HepG2 (cell line): ENCODE measurements around the gene MAMDC2. TPM values are rescaled to one million over a fixed set of nuclear protein-coding genes. Genes with fewer than 3 reads are reported as not detected.

ENCODE experiments used
- ATAC-seq: fragments of 200-7000 bp; cut with Tn5 transposase; 3 replicates; pipeline ENCODE4 v1.9.1; 2020; ENCODE audit warnings: mild to moderate bottlenecking, moderate library complexity
- BruUV-seq: library from RNA; stranded (reverse); fragments of 400-500 nt; replicated peaks from 2 replicates; lab custom pipeline; 2021; lab: Mats Ljungman, UMichigan
- CTCF ChIA-PET: fragments of 300-600 bp; formaldehyde crosslinking; extraction: SDS; loops from one replicate; lab custom pipeline; 2021; ENCODE audit warnings: low total read pairs, inconsistent platforms, low intra/inter-chr PET ratio; lab: Yijun Ruan, JAX
- POLR2A ChIA-PET: fragments of 350-600 bp; sonication (Branson Sonifier 250); formaldehyde crosslinking; loops from one replicate; lab custom pipeline; 2020; ENCODE audit warnings: antibody characterized with exemption, inconsistent platforms; lab: Yijun Ruan, JAX
- DNase-seq: peaks from one replicate; pipeline ENCODE4 v3.0.0-alpha.2; 2015; ENCODE audit warnings: low spot score
- FAIRE-seq: peaks from 3 replicates; lab custom pipeline; 2011; peaks lifted over from hg19 to GRCh38; lab: Jason Lieb, UNC
- H2AFZ ChIP-seq: one replicate; pipeline ENCODE4 v1.6.1; 2011; ENCODE audit warnings: low read length, inconsistent platforms
- H3K27ac ChIP-seq: fragments of 300-600 bp; 3 replicates; pipeline ENCODE4 v1.8.0; 2011; ENCODE audit warnings: mixed run types, mild to moderate bottlenecking, mixed read lengths, low read length, inconsistent platforms; ENCODE audit not compliant: insufficient read depth; ENCODE audit errors: extremely low read length
- H3K27me3 ChIP-seq, 2 experiments: fragments of 200-600 bp in 1 of 2; 2 replicates in 1 of 2; 3 replicates in 1 of 2; pipeline versions ENCODE4 v1.6.0 to v1.8.0; 2011; ENCODE audit warnings: low read length in 2 of 2, mild to moderate bottlenecking in 2 of 2, moderate library complexity in 2 of 2, inconsistent platforms in 1 of 2; ENCODE audit not compliant: insufficient read depth in 2 of 2, control insufficient read depth in 1 of 2
- H3K36me3 ChIP-seq, 2 experiments: fragments of 200-600 bp in 1 of 2; replicated peaks in 1 of 2; 2 replicates in 1 of 2; 3 replicates in 1 of 2; pipeline versions ENCODE4 v1.5.1 to v1.8.0; 2011; ENCODE audit warnings: low read length in 2 of 2, inconsistent platforms in 1 of 2; ENCODE audit not compliant: insufficient read depth in 2 of 2, control insufficient read depth in 1 of 2
- H3K4me1 ChIP-seq: 2 replicates; pipeline ENCODE4 v1.5.1; 2012; ENCODE audit warnings: low read length, inconsistent platforms; ENCODE audit not compliant: insufficient read depth
- H3K4me2 ChIP-seq: 2 replicates; pipeline ENCODE4 v1.6.0; 2011; ENCODE audit warnings: low read depth, low read length, inconsistent platforms
- H3K4me3 ChIP-seq, 3 experiments: fragments of 200-600 bp in 1 of 3; sonication (generic), shearing (Covaris generic) in 1 of 3; replicated peaks in 1 of 3; 2 replicates each; pipeline ENCODE4 v1.5.1; 2011 to 2016; ENCODE audit warnings: low read length in 3 of 3, inconsistent platforms in 2 of 3, low read depth in 2 of 3, mild to moderate bottlenecking in 2 of 3, control low read depth in 1 of 3, mixed read lengths in 1 of 3; ENCODE audit not compliant: insufficient read depth in 1 of 3
- H3K79me2 ChIP-seq: one replicate; pipeline ENCODE4 v1.6.1; 2011; ENCODE audit warnings: low read length, inconsistent platforms; ENCODE audit not compliant: insufficient read depth
- H3K9ac ChIP-seq: 2 replicates; pipeline ENCODE4 v1.6.0; 2011; ENCODE audit warnings: mild to moderate bottlenecking, low read depth, low read length, inconsistent platforms; ENCODE audit not compliant: insufficient read depth
- H3K9me3 ChIP-seq: 2 replicates; pipeline ENCODE4 v1.5.1; 2012; ENCODE audit warnings: mild to moderate bottlenecking, low read length
- H4K20me1 ChIP-seq: 2 replicates; pipeline ENCODE4 v1.6.0; 2011; ENCODE audit warnings: inconsistent platforms, mild to moderate bottlenecking, low read length, moderate library complexity; ENCODE audit not compliant: insufficient read depth
- HNF4A ChIP-seq: sonication (generic); formaldehyde crosslinking; IDR thresholded peaks from 2 replicates; pipeline ENCODE4 v1.4.0; 2020; ENCODE audit warnings: missing genetic modification reagents
- KDM5A ChIP-seq: fragments of 200-600 bp; sonication (generic); IDR thresholded peaks from 2 replicates; pipeline ENCODE4 v1.7.0; 2018; ENCODE audit warnings: antibody characterized with exemption, mild to moderate bottlenecking, low read length, borderline replicate concordance
- PATZ1 ChIP-seq: sonication (generic); formaldehyde crosslinking; IDR thresholded peaks from 2 replicates; pipeline ENCODE4 v1.4.0; 2020; ENCODE audit warnings: missing genetic modification reagents
- POLR2A ChIP-seq, 2 experiments: IDR thresholded peaks; 2 replicates each; pipeline ENCODE4 v1.6.1; 2011; ENCODE audit warnings: low read depth in 2 of 2, low read length in 2 of 2, mild to moderate bottlenecking in 1 of 2, moderate library complexity in 1 of 2; ENCODE audit not compliant: insufficient read depth in 1 of 2
- SRSF9 ChIP-seq: fragments of 200-400 bp; formaldehyde crosslinking; IDR thresholded peaks from 2 replicates; pipeline ENCODE4 v1.6.1; 2018; ENCODE audit warnings: borderline replicate concordance, mild to moderate bottlenecking, low read depth, low read length; ENCODE audit not compliant: insufficient read depth, poor library complexity, severe bottlenecking
- ZBTB4 ChIP-seq: sonication (generic); formaldehyde crosslinking; IDR thresholded peaks from 2 replicates; pipeline ENCODE4 v1.4.0; 2020; ENCODE audit warnings: missing genetic modification reagents, mild to moderate bottlenecking, borderline replicate concordance
- ZNF800 ChIP-seq: sonication (generic); formaldehyde crosslinking; IDR thresholded peaks from 2 replicates; pipeline ENCODE4 v1.4.0; 2020; ENCODE audit warnings: missing genetic modification reagents
- WGBS: methylation state at CpG from one replicate; pipeline ENCODE4 v1.1.6; 2017; ENCODE audit warnings: low lambda C conversion rate; 5-methylcytosine and 5-hydroxymethylcytosine counted together
- in situ Hi-C: cut with HindIII; loops from 2 replicates; pipeline ENCODE4 v1.10.0; 2017; ENCODE audit warnings: low pct_unique_long_range_greater_than_20kb; ENCODE audit not compliant: extremely low pct_ligation_motif_present
- intact Hi-C: fragments of 100-400 bp; cut with micrococcal nuclease; formaldehyde crosslinking; loops from one replicate; pipeline ENCODE4 v1.10.0; 2022; ENCODE audit not compliant: unreplicated experiment
- polyA plus RNA-seq, 8 experiments: library from polyadenylated mRNA; depleted of rRNA in 3 of 8; stranded (reverse) in 7 of 8; unstranded in 1 of 8; fragments of >200 nt; fragmentation: Illumina TruSeq in 4 of 8; extraction: Trizol in 4 of 8; gene quantifications; 2 replicates each; pipeline versions ENCODE4 v1.2.1 to v1.2.3, GENCODE V29; 2011 to 2016; ENCODE audit warnings: low read depth in 4 of 8, missing spikeins in 1 of 8, mixed read lengths in 1 of 8; ENCODE audit not compliant: insufficient read depth in 1 of 8
- total RNA-seq, 5 experiments: library from RNA; depleted of rRNA; stranded (reverse); fragments of >200 nt; fragmentation: Illumina TruSeq; extraction: Trizol; gene quantifications; 2 replicates each; pipeline ENCODE4 v1.2.3, GENCODE V29; 2016; ENCODE audit warnings: low read depth in 1 of 5
- TF ChIP-seq, protein P1 (sequence below): sonication (generic); formaldehyde crosslinking; IDR thresholded peaks from 2 replicates; pipeline ENCODE4 v1.4.0; 2020; ENCODE audit warnings: mild to moderate bottlenecking, missing genetic modification reagents

Gene MAMDC2
- total and polyA plus RNA-seq, 2 of the 13 experiments (the other 11 are each of a cell fraction or from before 2014, with no cell fraction given) = not detected

GRCh38 chr9:69996967-69997366 lies 46.7 kb upstream of the MAMDC2 start:
- 5% methylated on average over 2 of the region's 2 CpGs for WGBS
- POLR2A ChIA-PET = no interaction called here
- intact Hi-C loops = no loop called here
- ATAC-seq (no peak), DNase-seq (no peak), FAIRE-seq (no peak)
- Histone ChIP-seq H3K4me2 (no peak overlapping the region), H3K9me3 (no peaks in the 10 kb centered on the region), H3K27ac (no peak overlapping the region), H3K4me1 (no peaks in the 10 kb centered on the region), H3K79me2 (no peaks in the 10 kb centered on the region), H4K20me1 (no peaks in the 10 kb centered on the region), H2AFZ (no peak overlapping the region), H3K27me3 (peaks cover 0 to 1% of the 10 kb centered on the region in 2 experiments; a peak in 1 of 5 replicates), H3K9ac (no peak overlapping the region), H3K36me3 (no peaks in the 10 kb centered on the region), H3K4me3 (no peak overlapping the region)
- in situ Hi-C loops = no loop called here
- CTCF ChIA-PET = no interaction called here
- no TSS peak for BruUV-seq
- TF ChIP-seq HNF4A (CRISPR knock-in tag) (no peak), POLR2A (IDR thresholded peaks at IDR 0.05; ENCODE audit: insufficient read depth in 1 of 2, low read depth in 2 of 2, low read length in 2 of 2) (no peak), ZBTB4 (no peak), ZNF800 (CRISPR knock-in tag) (no peak), SRSF9 (no peak), KDM5A (no peak), PATZ1 (CRISPR knock-in tag) (no peak)
- TF ChIP-seq, protein P1, sequence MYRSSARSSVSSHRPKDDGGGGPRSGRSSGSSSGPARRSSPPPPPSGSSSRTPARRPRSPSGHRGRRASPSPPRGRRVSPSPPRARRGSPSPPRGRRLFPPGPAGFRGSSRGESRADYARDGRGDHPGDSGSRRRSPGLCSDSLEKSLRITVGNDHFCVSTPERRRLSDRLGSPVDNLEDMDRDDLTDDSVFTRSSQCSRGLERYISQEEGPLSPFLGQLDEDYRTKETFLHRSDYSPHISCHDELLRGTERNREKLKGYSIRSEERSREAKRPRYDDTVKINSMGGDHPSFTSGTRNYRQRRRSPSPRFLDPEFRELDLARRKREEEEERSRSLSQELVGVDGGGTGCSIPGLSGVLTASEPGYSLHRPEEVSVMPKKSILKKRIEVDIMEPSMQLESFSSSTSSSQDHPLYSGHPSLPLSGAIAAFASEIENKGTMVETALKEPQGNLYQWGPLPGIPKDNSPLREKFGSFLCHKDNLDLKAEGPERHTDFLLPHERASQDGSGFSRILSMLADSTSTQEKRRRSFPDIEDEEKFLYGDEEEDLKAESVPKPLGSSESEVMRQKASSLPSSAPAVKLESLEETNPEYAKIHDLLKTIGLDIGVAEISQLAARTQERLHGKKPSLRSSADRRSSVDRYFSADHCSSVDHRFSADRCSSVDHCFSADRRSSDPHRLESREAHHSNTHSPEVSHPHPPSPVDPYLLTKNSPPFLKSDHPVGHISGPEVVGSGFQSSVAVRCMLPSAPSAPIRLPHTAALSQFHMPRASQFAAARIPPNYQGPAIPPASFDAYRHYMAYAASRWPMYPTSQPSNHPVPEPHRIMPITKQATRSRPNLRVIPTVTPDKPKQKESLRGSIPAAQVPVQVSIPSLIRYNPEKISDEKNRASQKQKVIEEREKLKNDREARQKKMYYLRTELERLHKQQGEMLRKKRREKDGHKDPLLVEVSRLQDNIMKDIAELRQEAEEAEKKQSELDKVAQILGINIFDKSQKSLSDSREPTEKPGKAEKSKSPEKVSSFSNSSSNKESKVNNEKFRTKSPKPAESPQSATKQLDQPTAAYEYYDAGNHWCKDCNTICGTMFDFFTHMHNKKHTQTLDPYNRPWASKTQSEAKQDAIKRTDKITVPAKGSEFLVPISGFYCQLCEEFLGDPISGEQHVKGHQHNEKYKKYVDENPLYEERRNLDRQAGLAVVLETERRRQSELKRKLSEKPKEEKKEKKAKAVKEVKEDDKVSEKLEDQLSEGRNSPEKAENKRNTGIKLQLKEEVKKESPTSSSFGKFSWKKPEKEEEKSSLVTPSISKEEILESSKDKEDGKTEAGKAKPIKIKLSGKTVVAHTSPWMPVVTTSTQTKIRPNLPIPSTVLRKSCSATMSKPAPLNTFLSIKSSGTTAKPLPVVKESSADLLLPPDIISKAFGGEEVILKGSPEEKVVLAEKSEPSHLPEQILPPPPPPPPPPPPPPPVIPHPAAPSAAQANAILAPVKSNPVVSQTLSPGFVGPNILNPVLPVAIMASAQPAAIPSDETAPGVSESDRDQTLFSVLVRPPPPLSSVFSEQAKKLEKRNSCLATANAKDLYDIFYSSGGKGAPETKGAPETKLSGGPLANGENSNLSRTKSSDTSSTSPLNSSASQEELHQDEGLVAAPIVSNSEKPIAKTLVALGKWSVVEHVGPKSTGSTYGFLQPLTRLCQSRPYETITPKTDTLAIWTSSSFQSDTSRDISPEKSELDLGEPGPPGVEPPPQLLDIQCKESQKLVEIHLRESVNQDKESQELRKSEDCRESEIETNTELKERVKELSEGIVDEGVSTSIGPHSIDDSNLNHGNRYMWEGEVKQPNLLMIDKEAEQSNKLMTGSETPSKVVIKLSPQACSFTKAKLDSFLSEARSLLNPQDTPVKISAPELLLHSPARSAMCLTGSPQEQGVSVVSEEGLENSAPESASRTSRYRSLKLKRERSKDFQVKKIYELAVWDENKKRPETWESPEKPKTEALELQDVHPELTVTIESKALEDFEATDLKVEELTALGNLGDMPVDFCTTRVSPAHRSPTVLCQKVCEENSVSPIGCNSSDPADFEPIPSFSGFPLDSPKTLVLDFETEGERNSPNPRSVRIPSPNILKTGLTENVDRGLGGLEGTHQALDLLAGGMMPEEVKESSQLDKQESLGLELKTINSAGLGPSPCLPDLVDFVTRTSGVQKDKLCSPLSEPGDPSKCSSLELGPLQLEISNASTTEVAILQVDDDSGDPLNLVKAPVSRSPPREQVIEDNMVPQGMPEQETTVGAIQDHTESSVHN (CRISPR knock-in tag) = no peak
